CD4-positive, alpha-beta T cell treated with Interleukin-10 for 1 hour (primary cell): ENCODE measurements around the gene ODAD2.

Experiments
- DNase-seq: peaks from one replicate; pipeline ENCODE4 v3.0.0-alpha.2; 2020

Gene ODAD2

GRCh38 chr10:27833792-27834191 is 165.1 kb downstream of the ODAD2 start:
- no peak for DNase-seq

DNA sequence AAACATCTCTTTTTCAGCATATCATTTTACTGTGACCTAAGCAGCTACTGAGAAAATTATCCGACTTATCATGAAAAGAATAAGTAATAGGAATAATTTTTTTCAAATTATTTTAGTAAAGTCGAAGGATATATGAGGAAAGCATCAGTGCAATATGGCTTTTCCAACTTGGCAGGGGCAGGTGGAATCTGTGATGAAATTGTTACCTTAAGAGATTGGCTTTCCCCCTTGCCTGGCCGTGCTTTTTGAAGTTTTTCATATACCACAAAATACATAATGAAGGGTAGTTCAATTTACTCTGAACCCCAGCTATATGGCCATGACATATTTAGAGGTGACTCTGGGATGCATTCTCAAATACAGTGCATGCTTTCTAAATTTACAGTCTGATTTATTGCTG is 166.1 kb downstream of the ODAD2 start:
- DNase-seq: no peak

DNA sequence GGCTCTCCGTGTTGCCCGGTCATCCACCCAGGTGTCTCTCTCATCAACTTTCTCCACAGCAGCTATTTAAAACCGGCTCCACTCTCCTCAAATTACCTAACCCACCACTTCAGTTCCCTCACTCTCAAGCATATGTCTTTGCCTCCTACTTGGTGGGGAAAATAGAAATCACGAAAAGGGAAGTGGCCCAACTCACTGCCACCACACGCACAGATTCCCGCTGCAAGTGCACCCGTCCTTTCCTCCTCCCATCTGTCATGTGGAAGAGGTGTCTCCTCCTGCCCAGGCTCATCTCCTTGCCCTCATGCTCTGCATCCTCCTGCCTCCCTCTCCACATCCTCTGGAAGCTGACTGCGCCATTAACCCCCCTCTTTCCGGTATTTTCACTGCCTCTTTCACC is 172.5 kb downstream of the ODAD2 start:
- DNase-seq: no peak

DNA sequence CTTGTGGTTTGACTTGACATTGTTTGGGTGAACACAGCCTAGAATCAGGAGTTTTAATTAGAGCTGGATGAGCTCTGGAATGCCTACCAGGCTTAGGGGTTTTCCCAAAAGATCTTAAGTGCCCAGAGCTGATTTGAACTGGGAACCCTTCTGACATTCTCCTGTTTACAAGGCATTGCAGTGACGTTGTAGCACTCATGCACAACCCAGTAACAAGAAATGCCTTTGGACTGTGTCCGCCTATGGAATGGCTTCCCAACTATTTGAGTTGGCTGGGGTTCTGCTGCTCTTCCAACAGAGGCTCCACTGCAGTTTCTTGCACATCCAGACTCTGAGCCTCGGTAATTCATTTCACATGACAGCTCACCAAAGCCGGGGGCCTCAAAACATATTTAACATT is 176.6 kb downstream of the ODAD2 start:
- DNase-seq: no peak

- no peak for DNase-seq
Measured at GRCh38 chr10:27820637-27821036, 178.2 kb downstream of the ODAD2 start.

- no peak for DNase-seq
Measured at GRCh38 chr10:27819781-27820531, 178.9 kb downstream of the ODAD2 start.

DNA sequence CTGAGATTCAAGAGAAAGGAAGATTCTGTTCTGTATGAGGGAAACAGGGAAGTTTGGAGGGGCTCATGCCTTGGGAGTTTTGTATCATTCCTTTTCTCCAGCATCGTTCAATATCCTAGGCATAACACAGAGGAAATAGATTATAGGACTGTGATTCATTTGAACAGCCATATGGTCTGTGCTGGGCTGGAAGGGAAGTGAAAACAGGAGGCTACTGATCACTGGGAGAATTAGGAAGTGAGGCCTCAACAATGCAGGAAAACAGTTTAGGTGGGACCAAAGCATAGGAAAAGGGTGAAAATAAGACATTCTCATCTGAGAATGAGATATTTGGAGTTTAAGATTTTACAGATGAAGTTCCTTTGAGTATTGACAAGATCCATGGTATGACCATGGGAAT is 182.6 kb downstream of the ODAD2 start:
- DNase-seq: no peak

- DNase-seq: no peak
Measured at GRCh38 chr10:27815846-27816245, 183.0 kb downstream of the ODAD2 start.

GRCh38 chr10:27815261-27815660 is 183.6 kb downstream of the ODAD2 start:
- DNase-seq: no peak

GRCh38 chr10:27805180-27805579 is 193.7 kb downstream of the ODAD2 start:
- no peak for DNase-seq

GRCh38 chr10:27804136-27804535 is 194.7 kb downstream of the ODAD2 start:
- no peak for DNase-seq

GRCh38 chr10:27801171-27801785 is 197.6 kb downstream of the ODAD2 start:
- DNase-seq: no peak

GRCh38 chr10:27799046-27799445 is 199.8 kb downstream of the ODAD2 start:
- no peak for DNase-seq

DNA sequence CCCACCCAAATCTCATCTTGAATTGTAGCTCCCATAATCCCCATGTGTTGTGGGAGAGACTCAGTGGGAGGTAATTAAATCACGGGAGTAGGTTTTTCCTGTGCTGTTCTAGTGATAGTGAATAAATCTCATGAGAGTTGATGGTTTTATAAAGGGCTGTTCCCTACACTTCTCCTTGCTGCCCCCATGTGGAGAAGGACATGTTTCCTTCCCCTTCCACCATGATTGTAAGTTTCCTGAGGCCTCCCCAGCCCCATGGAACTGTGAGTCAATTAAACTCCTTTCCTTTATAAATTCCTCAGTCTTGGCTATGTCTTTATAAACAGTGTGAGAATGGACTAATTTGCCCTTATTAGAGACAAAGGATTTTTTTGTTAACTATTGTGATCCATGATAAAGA is 204.7 kb downstream of the ODAD2 start:
- no peak for DNase-seq

DNA sequence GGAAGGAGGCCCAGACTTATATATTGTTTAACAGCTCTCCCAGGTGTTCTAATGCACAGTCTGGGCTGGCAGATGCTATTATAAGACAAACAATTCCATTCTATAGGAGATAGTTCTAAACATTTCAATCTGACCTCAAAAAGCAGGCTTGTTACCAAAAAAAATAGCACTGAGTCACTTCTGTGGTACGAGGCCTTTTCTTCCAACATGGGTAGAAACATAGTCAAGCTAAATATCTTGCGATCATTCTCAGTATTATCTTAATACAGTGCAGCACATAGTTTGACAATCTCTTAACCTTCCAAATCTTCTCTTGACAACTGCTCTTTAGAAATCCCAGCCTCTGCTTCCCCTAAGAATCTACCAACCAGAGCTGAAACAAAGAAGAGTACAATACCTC is 206.7 kb downstream of the ODAD2 start:
- no peak for DNase-seq

DNA sequence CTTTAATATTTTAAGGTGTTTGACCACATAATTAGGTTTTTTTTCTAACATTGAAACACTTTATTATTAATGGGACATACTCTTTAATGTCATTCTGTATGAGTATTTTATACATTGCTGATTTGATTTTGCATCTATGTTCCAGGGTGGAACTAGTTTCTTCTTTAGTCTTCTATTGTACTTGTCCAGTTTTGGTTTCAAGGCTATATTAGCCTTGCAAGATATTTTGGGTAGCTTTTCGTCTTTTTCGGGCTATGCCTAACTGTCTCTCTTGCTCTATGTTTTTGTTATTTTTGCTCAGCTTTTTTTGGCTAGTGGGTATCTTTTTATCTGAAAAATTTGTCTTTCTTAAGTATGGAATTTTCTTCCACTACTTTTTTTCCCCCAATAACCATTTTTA is 214.6 kb downstream of the ODAD2 start:
- DNase-seq: no peak

- peak; percentile 29 for DNase-seq
Measured at GRCh38 chr10:27783660-27784059, 215.2 kb downstream of the ODAD2 start.

DNA sequence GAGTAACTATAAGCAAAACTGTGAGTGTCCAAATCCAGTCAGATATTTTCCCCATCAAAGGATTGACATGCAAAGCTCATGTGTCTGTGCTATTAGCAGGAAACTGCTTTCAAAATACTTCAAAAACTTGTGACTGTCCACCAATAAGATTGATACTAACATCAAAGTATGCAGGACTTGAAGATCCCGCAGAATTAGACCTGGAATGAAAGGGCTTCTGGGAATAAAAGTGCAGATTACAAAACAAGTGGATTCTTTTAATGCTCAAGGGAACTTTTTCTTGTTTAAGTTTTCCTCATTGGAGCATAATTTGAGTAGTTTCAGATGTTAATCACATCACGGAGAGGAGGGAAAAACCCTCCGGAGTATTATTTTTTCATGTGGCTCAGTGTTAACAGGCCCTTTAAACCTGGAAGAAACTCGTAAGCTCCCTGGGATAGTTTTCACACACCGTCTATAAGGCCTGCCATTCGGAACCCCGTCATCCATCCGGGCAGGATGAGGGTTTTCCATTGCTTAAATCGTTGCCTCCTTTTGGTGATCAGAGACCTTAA is 219.3 kb downstream of the ODAD2 start:
- no peak for DNase-seq

DNA sequence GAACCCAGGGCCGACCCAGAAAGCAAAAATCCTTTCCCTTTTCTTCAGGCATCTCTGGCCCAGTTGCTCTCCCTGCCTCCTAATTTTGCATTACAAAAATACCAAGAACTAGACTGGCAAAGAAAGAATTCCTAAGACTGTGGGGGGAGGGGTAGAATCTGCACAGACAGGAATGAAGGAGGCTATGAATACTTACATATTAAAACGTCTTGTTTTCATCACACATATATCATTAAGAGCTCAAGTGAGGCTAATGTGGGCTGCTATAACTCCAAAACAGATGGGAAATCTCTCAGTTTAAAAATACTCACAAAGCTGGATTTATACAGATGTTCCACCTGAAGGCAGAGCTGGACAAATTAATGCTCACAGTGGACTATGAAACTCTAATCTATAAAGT is 224.0 kb downstream of the ODAD2 start:
- no peak for DNase-seq

DNA sequence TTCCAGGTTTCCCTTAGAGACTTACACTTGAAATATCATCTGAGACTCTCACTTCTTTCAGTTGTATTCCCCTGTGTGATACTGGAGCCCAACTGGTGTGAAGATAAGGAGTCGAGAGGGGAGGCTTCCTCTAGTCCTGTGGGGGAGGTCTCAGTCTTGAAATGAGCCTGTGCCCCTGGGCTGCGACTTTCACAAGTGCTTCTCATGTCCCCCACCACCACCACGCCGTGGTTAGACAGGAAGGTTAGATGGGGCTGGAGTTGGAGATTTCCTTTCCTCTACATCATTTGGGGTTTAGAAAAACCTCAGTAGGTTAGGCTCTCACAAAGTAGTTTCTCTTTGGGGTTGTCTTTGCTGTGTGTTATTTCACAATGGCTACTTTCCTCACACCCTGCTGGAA is 227.6 kb downstream of the ODAD2 start:
- DNase-seq: no peak

GRCh38 chr10:27770181-27770580 is 228.7 kb downstream of the ODAD2 start:
- no peak for DNase-seq
